ENCODE measurements around the gene SF3A1.

The SF3A1 gene

GRCh38 chr22:30385942-30386341, 29.2 kb upstream of the SF3A1 start:
- no peak for DNase-seq

- no peak for DNase-seq
Measured at GRCh38 chr22:30383061-30383460, 26.4 kb upstream of the SF3A1 start.

GRCh38 chr22:30382340-30382739, 25.6 kb upstream of the SF3A1 start:
- DNase-seq = no peak

- no peak for DNase-seq
Measured at GRCh38 chr22:30381264-30381663, 24.6 kb upstream of the SF3A1 start.

GRCh38 chr22:30380011-30380410, 23.3 kb upstream of the SF3A1 start:
- no peak for DNase-seq

GRCh38 chr22:30375312-30375849, 18.7 kb upstream of the SF3A1 start:
- DNase-seq = no peak

GRCh38 chr22:30373331-30374325, 16.9 kb upstream of the SF3A1 start:
- no peak for DNase-seq

GRCh38 chr22:30372915-30373314, 16.2 kb upstream of the SF3A1 start:
- no peak for DNase-seq

- no peak for DNase-seq
Measured at GRCh38 chr22:30371981-30372380, 15.3 kb upstream of the SF3A1 start.

GRCh38 chr22:30371321-30371720, 14.6 kb upstream of the SF3A1 start:
- no peak for DNase-seq

GRCh38 chr22:30370641-30371230, 14.0 kb upstream of the SF3A1 start:
- no peak for DNase-seq

- DNase-seq = no peak
Measured at GRCh38 chr22:30368420-30368819, 11.7 kb upstream of the SF3A1 start.

GRCh38 chr22:30365891-30366290, 9.2 kb upstream of the SF3A1 start:
- DNase-seq = no peak

GRCh38 chr22:30362651-30363281, 6.1 kb upstream of the SF3A1 start:
- no peak for DNase-seq

GRCh38 chr22:30361916-30362650, 5.4 kb upstream of the SF3A1 start:
- no peak for DNase-seq

- no peak for DNase-seq
Measured at GRCh38 chr22:30358541-30358940, 1.8 kb upstream of the SF3A1 start.

- no peak for DNase-seq
Measured at GRCh38 chr22:30357650-30358215, 1.0 kb upstream of the SF3A1 start.

GRCh38 chr22:30357236-30357570, 509 bp upstream of the SF3A1 start:
- no peak for DNase-seq

GRCh38 chr22:30354644-30355043, 2.0 kb downstream of the SF3A1 start:
- DNase-seq = no peak

- DNase-seq = no peak
Measured at GRCh38 chr22:30351226-30351625, 5.5 kb downstream of the SF3A1 start.

GRCh38 chr22:30348809-30349208, 7.9 kb downstream of the SF3A1 start:
- DNase-seq = no peak

- DNase-seq = no peak
Measured at GRCh38 chr22:30348404-30348803, 8.3 kb downstream of the SF3A1 start.
